DOHH2 (cell line): ENCODE results near the gene TRPM1.

Experiments
- H3F3A ChIP-seq: fragments of 200-600 bp; sonication (generic), shearing (Covaris generic); 2 replicates; pipeline ENCODE4 v1.6.0; 2016; ENCODE audit warnings: antibody characterized with exemption, mild to moderate bottlenecking; ENCODE audit not compliant: control insufficient read depth, insufficient read depth
- H3K27ac ChIP-seq: fragments of 200-600 bp; sonication (generic); 2 replicates; pipeline ENCODE4 v1.5.1; 2014; ENCODE audit warnings: low read depth, mild to moderate bottlenecking, low read length, moderate library complexity
- H3K27me3 ChIP-seq: fragments of 200-600 bp; sonication (generic); 2 replicates; pipeline ENCODE4 v1.6.1; 2014; ENCODE audit warnings: mild to moderate bottlenecking, low read length, mixed read lengths; ENCODE audit not compliant: control insufficient read depth
- H3K36me3 ChIP-seq: fragments of 200-600 bp; sonication (generic); 2 replicates; pipeline ENCODE4 v1.6.1; 2014; ENCODE audit warnings: mild to moderate bottlenecking, low read length, moderate library complexity, mixed read lengths; ENCODE audit not compliant: control insufficient read depth
- H3K4me1 ChIP-seq: fragments of 200-600 bp; sonication (generic); 2 replicates; pipeline ENCODE4 v1.6.1; 2014; ENCODE audit warnings: mild to moderate bottlenecking, low read length, mixed read lengths; ENCODE audit not compliant: control insufficient read depth
- H3K4me2 ChIP-seq: fragments of 200-600 bp; sonication (generic); 2 replicates; pipeline ENCODE4 v1.6.0; 2014; ENCODE audit warnings: mild to moderate bottlenecking, low read length, moderate library complexity
- H3K4me3 ChIP-seq: fragments of 200-600 bp; sonication (generic); 2 replicates; pipeline ENCODE4 v1.5.1; 2014; ENCODE audit warnings: mild to moderate bottlenecking, low read length, mixed read lengths
- H3K79me2 ChIP-seq: fragments of 200-600 bp; sonication (generic); 2 replicates; pipeline ENCODE4 v1.6.1; 2014; ENCODE audit warnings: mild to moderate bottlenecking, low read length, mixed read lengths; ENCODE audit not compliant: control insufficient read depth
- H3K9me2 ChIP-seq: fragments of 200-600 bp; sonication (generic); replicated peaks from 2 replicates; pipeline ENCODE4 v1.6.1; 2014; ENCODE audit warnings: mild to moderate bottlenecking, low read length, mixed read lengths; ENCODE audit not compliant: control insufficient read depth
- H3K9me3 ChIP-seq: fragments of 200-600 bp; sonication (generic); 2 replicates; pipeline ENCODE4 v1.6.1; 2014; ENCODE audit warnings: antibody characterized with exemption, low read length, mixed read lengths; ENCODE audit not compliant: control insufficient read depth, insufficient read depth
- H4K20me1 ChIP-seq: fragments of 200-600 bp; sonication (generic); 2 replicates; pipeline ENCODE4 v1.6.0; 2014; ENCODE audit warnings: low read depth, mild to moderate bottlenecking, antibody characterized with exemption, low read length, moderate library complexity; ENCODE audit not compliant: control insufficient read depth, insufficient read depth
- CTCF ChIP-seq: fragments of 200-600 bp; sonication (generic); IDR thresholded peaks from one replicate; pipeline ENCODE4 v1.5.1; 2014; ENCODE audit warnings: antibody characterized with exemption, mild to moderate bottlenecking, low read depth, low read length; ENCODE audit not compliant: poor library complexity, severe bottlenecking
- EZH2phosphoT487 ChIP-seq: fragments of 200-600 bp; sonication (generic); IDR thresholded peaks from 2 replicates; pipeline ENCODE4 v1.6.1; 2017; ENCODE audit warnings: borderline replicate concordance, mild to moderate bottlenecking, antibody characterized with exemption, low read length, moderate library complexity, mixed read lengths

TRPM1 gene

GRCh38 chr15:31091481-31091880 is 10.0 kb downstream of the TRPM1 start:
- Histone ChIP-seq H4K20me1 (no peaks in the 10 kb centered on the region), H3K9me2 (no peaks in the 10 kb centered on the region), H3K36me3 (no peaks in the 10 kb centered on the region), H3K4me1 (no peaks in the 10 kb centered on the region), H3K79me2 (no peaks in the 10 kb centered on the region), H3K27me3 (peaks cover 4% of the 10 kb centered on the region; the same call in 1 of the 2 replicates), H3K4me2 (no peak overlapping the region), H3F3A (no peaks in the 10 kb centered on the region), H3K27ac (no peak overlapping the region), H3K9me3 (no peaks in the 10 kb centered on the region), H3K4me3 (no peak overlapping the region)
- TF ChIP-seq EZH2phosphoT487 = no peak
- no peak for TF ChIP-seq CTCF

- Histone ChIP-seq H3K79me2 (no peaks in the 10 kb centered on the region), H3K4me2 (no peak overlapping the region), H3F3A (no peaks in the 10 kb centered on the region), H3K4me1 (no peaks in the 10 kb centered on the region), H3K27me3 (peaks cover 4% of the 10 kb centered on the region; the same call in 1 of the 2 replicates), H3K9me2 (no peaks in the 10 kb centered on the region), H4K20me1 (no peaks in the 10 kb centered on the region), H3K36me3 (no peaks in the 10 kb centered on the region), H3K9me3 (no peaks in the 10 kb centered on the region), H3K27ac (no peak overlapping the region), H3K4me3 (no peak overlapping the region)
- TF ChIP-seq CTCF = no peak
- no peak for TF ChIP-seq EZH2phosphoT487
Measured at GRCh38 chr15:31090766-31091165, 10.8 kb downstream of the TRPM1 start.

GRCh38 chr15:31089368-31090047 is 12.0 kb downstream of the TRPM1 start:
- no peaks in the 10 kb centered on the region for H3K36me3 ChIP-seq
- H3K27ac ChIP-seq = no peak overlapping the region
- no peaks in the 10 kb centered on the region for H4K20me1 ChIP-seq
- no peaks in the 10 kb centered on the region for H3F3A ChIP-seq
- no peak overlapping the region for H3K4me3 ChIP-seq
- H3K9me3 ChIP-seq = no peaks in the 10 kb centered on the region
- no peaks in the 10 kb centered on the region for H3K9me2 ChIP-seq
- TF ChIP-seq CTCF = no peak
- H3K4me1 ChIP-seq = no peaks in the 10 kb centered on the region
- no peaks in the 10 kb centered on the region; the same call in 1 of the 2 replicates for H3K27me3 ChIP-seq
- no peaks in the 10 kb centered on the region for H3K79me2 ChIP-seq
- no peak overlapping the region for H3K4me2 ChIP-seq
